Measurements from ENCODE around the gene CEP295NL.
"Not testable (repeated sequence)": the region's sequence is repeated elsewhere in the genome, so short reads cannot be mapped to it uniquely, and the experiment has no call there.

CEP295NL gene

GRCh38 chr17:78903101-78903779, at the start of gene CEP295NL:
Gene CEP295NL, minus strand, starts transcription at chr17:78903201. Its CDS starts 1,373 bp downstream, at chr17:78901828.
- no peaks in the 10 kb centered on the region for H3K36me3 Mint-ChIP-seq (ENCODE audit: insufficient read depth)
- DNase-seq (ENCODE audit: low spot score in 2 of 2) = no peak

GRCh38 chr17:78952706-78953105, 49.7 kb upstream of the CEP295NL start:
- DNase-seq (ENCODE audit: low spot score in 2 of 2) (no peak), ATAC-seq (replicated peaks; ENCODE audit: extremely low read depth, poor library complexity, severe bottlenecking) (no peak)
- Mint-ChIP-seq H3K4me1 (no peaks in the 10 kb centered on the region), H3K27me3 (peaks cover 31% of the 10 kb centered on the region), H3K36me3 (ENCODE audit: insufficient read depth) (no peaks in the 10 kb centered on the region), H3K27ac (ENCODE audit: low read depth) (no peak overlapping the region), H3K4me3 (no peak overlapping the region), H3K9me3 (no peaks in the 10 kb centered on the region)

More at GRCh38 chr17:78903101-78903779, at the start of gene CEP295NL:
- H3K27me3 Mint-ChIP-seq = peaks cover 52% of the 10 kb centered on the region
- peaks cover 8% of the 10 kb centered on the region for H3K4me1 Mint-ChIP-seq
- no peaks in the 10 kb centered on the region for H3K9me3 Mint-ChIP-seq
- H3K27ac Mint-ChIP-seq (ENCODE audit: low read depth) = no peak within 1 kb of the TSS
- H3K4me3 Mint-ChIP-seq = no peak within 1 kb of the TSS
- ATAC-seq (replicated peaks; ENCODE audit: extremely low read depth, poor library complexity, severe bottlenecking) = no peak

- H3K27ac Mint-ChIP-seq (ENCODE audit: low read depth) = no peak overlapping the region
- no peak overlapping the region for H3K4me3 Mint-ChIP-seq
- H3K4me1 Mint-ChIP-seq = no peaks in the 10 kb centered on the region
- peaks cover 31% of the 10 kb centered on the region for H3K27me3 Mint-ChIP-seq
- DNase-seq (ENCODE audit: low spot score in 2 of 2) (no peak), ATAC-seq (replicated peaks; ENCODE audit: extremely low read depth, poor library complexity, severe bottlenecking) (no peak)
- no peaks in the 10 kb centered on the region for H3K36me3 Mint-ChIP-seq (ENCODE audit: insufficient read depth)
- H3K9me3 Mint-ChIP-seq = no peaks in the 10 kb centered on the region
Measured at GRCh38 chr17:78951967-78952551, 49.1 kb upstream of the CEP295NL start.

GRCh38 chr17:78950870-78951269, 47.9 kb upstream of the CEP295NL start:
- Mint-ChIP-seq H3K4me3 (no peak overlapping the region), H3K36me3 (ENCODE audit: insufficient read depth) (no peaks in the 10 kb centered on the region), H3K27me3 (peaks cover 35% of the 10 kb centered on the region), H3K4me1 (no peaks in the 10 kb centered on the region), H3K9me3 (no peaks in the 10 kb centered on the region), H3K27ac (ENCODE audit: low read depth) (no peak overlapping the region)
- DNase-seq (ENCODE audit: low spot score in 2 of 2) = no peak
- no peak for ATAC-seq (replicated peaks; ENCODE audit: extremely low read depth, poor library complexity, severe bottlenecking)

- Mint-ChIP-seq H3K27me3 (peaks cover 29% of the 10 kb centered on the region), H3K4me3 (no peak overlapping the region), H3K4me1 (no peaks in the 10 kb centered on the region), H3K9me3 (no peaks in the 10 kb centered on the region), H3K27ac (ENCODE audit: low read depth) (no peak overlapping the region), H3K36me3 (ENCODE audit: insufficient read depth) (peaks cover 2% of the 10 kb centered on the region)
- ATAC-seq (replicated peaks; ENCODE audit: extremely low read depth, poor library complexity, severe bottlenecking) (no peak), DNase-seq (ENCODE audit: low spot score in 2 of 2) (no peak)
Measured at GRCh38 chr17:78947235-78948149, 44.5 kb upstream of the CEP295NL start.

GRCh38 chr17:78946631-78947030, 43.6 kb upstream of the CEP295NL start:
- Mint-ChIP-seq H3K4me3 (no peak overlapping the region), H3K36me3 (ENCODE audit: insufficient read depth) (peaks cover 2% of the 10 kb centered on the region), H3K9me3 (no peaks in the 10 kb centered on the region), H3K4me1 (no peaks in the 10 kb centered on the region), H3K27me3 (peaks cover 29% of the 10 kb centered on the region), H3K27ac (ENCODE audit: low read depth) (no peak overlapping the region)
- DNase-seq (ENCODE audit: low spot score in 2 of 2) = no peak
- no peak for ATAC-seq (replicated peaks; ENCODE audit: extremely low read depth, poor library complexity, severe bottlenecking)

- H3K4me1 Mint-ChIP-seq = no peaks in the 10 kb centered on the region
- DNase-seq (ENCODE audit: low spot score in 2 of 2) (no peak), ATAC-seq (replicated peaks; ENCODE audit: extremely low read depth, poor library complexity, severe bottlenecking) (no peak)
- no peak overlapping the region for H3K27ac Mint-ChIP-seq (ENCODE audit: low read depth)
- no peaks in the 10 kb centered on the region for H3K9me3 Mint-ChIP-seq
- no peak overlapping the region for H3K4me3 Mint-ChIP-seq
- peaks cover 2% of the 10 kb centered on the region for H3K36me3 Mint-ChIP-seq (ENCODE audit: insufficient read depth)
- H3K27me3 Mint-ChIP-seq = peaks cover 29% of the 10 kb centered on the region
Measured at GRCh38 chr17:78946131-78946530, 43.1 kb upstream of the CEP295NL start.

- DNase-seq (ENCODE audit: low spot score in 2 of 2); H3K36me3 Mint-ChIP-seq (ENCODE audit: insufficient read depth); H3K27ac Mint-ChIP-seq (ENCODE audit: low read depth); H3K4me1 Mint-ChIP-seq; H3K4me3 Mint-ChIP-seq; H3K9me3 Mint-ChIP-seq; ATAC-seq (replicated peaks; ENCODE audit: extremely low read depth, poor library complexity, severe bottlenecking): not testable (repeated sequence)
- H3K27me3 Mint-ChIP-seq = peaks cover 29% of the 10 kb centered on the region
Measured at GRCh38 chr17:78945455-78945854, 42.5 kb upstream of the CEP295NL start.

- Mint-ChIP-seq H3K4me1 (no peaks in the 10 kb centered on the region), H3K27ac (ENCODE audit: low read depth) (no peak overlapping the region), H3K4me3 (no peak overlapping the region), H3K27me3 (peaks cover 29% of the 10 kb centered on the region), H3K9me3 (no peaks in the 10 kb centered on the region), H3K36me3 (ENCODE audit: insufficient read depth) (peaks cover 2% of the 10 kb centered on the region)
- DNase-seq (ENCODE audit: low spot score in 2 of 2) (no peak), ATAC-seq (replicated peaks; ENCODE audit: extremely low read depth, poor library complexity, severe bottlenecking) (no peak)
Measured at GRCh38 chr17:78944956-78945355, 42.0 kb upstream of the CEP295NL start.

GRCh38 chr17:78944026-78944425, 41.0 kb upstream of the CEP295NL start:
- Mint-ChIP-seq H3K9me3 (no peaks in the 10 kb centered on the region), H3K27ac (ENCODE audit: low read depth) (no peak overlapping the region), H3K36me3 (ENCODE audit: insufficient read depth) (peaks cover 3% of the 10 kb centered on the region), H3K4me1 (no peaks in the 10 kb centered on the region), H3K4me3 (no peak overlapping the region), H3K27me3 (peaks cover 33% of the 10 kb centered on the region)
- ATAC-seq (replicated peaks; ENCODE audit: extremely low read depth, poor library complexity, severe bottlenecking) = no peak
- no peak for DNase-seq (ENCODE audit: low spot score in 2 of 2)

GRCh38 chr17:78940708-78941107, 37.7 kb upstream of the CEP295NL start:
- peaks cover 27% of the 10 kb centered on the region for H3K27me3 Mint-ChIP-seq
- no peaks in the 10 kb centered on the region for H3K9me3 Mint-ChIP-seq
- no peak for ATAC-seq (replicated peaks; ENCODE audit: extremely low read depth, poor library complexity, severe bottlenecking)
- no peak for DNase-seq (ENCODE audit: low spot score in 2 of 2)
- no peaks in the 10 kb centered on the region for H3K4me1 Mint-ChIP-seq
- no peak overlapping the region for H3K27ac Mint-ChIP-seq (ENCODE audit: low read depth)
- no peak overlapping the region for H3K4me3 Mint-ChIP-seq
- H3K36me3 Mint-ChIP-seq (ENCODE audit: insufficient read depth) = peaks cover 3% of the 10 kb centered on the region

- ATAC-seq (replicated peaks; ENCODE audit: extremely low read depth, poor library complexity, severe bottlenecking) = no peak
- peaks cover 30% of the 10 kb centered on the region for H3K27me3 Mint-ChIP-seq
- peaks cover 3% of the 10 kb centered on the region for H3K36me3 Mint-ChIP-seq (ENCODE audit: insufficient read depth)
Measured at GRCh38 chr17:78940258-78940657, 37.3 kb upstream of the CEP295NL start.

More at GRCh38 chr17:78940258-78940657, 37.3 kb upstream of the CEP295NL start:
- DNase-seq (ENCODE audit: low spot score in 2 of 2) = no peak
- H3K9me3 Mint-ChIP-seq = no peaks in the 10 kb centered on the region
- no peaks in the 10 kb centered on the region for H3K4me1 Mint-ChIP-seq
- H3K4me3 Mint-ChIP-seq = no peak overlapping the region
- no peak overlapping the region for H3K27ac Mint-ChIP-seq (ENCODE audit: low read depth)

All from central memory CD8-positive, alpha-beta T cell (primary cell).